K562 (cell line): ENCODE results near the gene TUBA4B. TPM values are rescaled to one million over a fixed set of nuclear protein-coding genes. Genes with fewer than 3 reads are reported as not detected.

Source experiments
- AFF4 ChIP-seq: sonication (generic); formaldehyde crosslinking; IDR thresholded peaks from 2 replicates; pipeline ENCODE4 v1.8.0; 2023; ENCODE audit warnings: mild to moderate bottlenecking, missing genetic modification reagents
- BRF2 ChIP-seq: IDR thresholded peaks from 3 replicates; pipeline ENCODE4 v1.6.1; 2011; ENCODE audit warnings: borderline replicate concordance, mild to moderate bottlenecking; ENCODE audit not compliant: insufficient read length, insufficient read depth
- GABPB2 ChIP-seq: fragments of 250-450 bp; sonication (Bioruptor Pico); conservative IDR thresholded peaks from 2 replicates; pipeline ENCODE4 v1.5.1; 2021; ENCODE audit warnings: mild to moderate bottlenecking
- GATA2 ChIP-seq: sonication (generic); formaldehyde crosslinking; IDR thresholded peaks from 2 replicates; pipeline ENCODE4 v1.4.0; 2020; ENCODE audit warnings: mild to moderate bottlenecking, missing genetic modification reagents
- GTF3C2 ChIP-seq: IDR thresholded peaks from 3 replicates; pipeline ENCODE4 v1.6.1; 2011; ENCODE audit warnings: borderline replicate concordance, mild to moderate bottlenecking, moderate library complexity; ENCODE audit not compliant: insufficient read length; ENCODE audit errors: extremely low read depth
- ID3 ChIP-seq, 2 experiments: fragments of 250-450 bp in 1 of 2; fragments of 450-650 bp in 1 of 2; sonication (Bioruptor Pico) in 1 of 2; IDR thresholded peaks; 2 replicates each; pipeline versions ENCODE4 v1.6.1 to v1.8.0; 2016 to 2021; ENCODE audit warnings: mild to moderate bottlenecking in 2 of 2, moderate library complexity in 2 of 2, missing compliant biosample characterization in 1 of 2, missing genetic modification characterization in 1 of 2
- JUN ChIP-seq, 2 experiments: sonication (generic) in 1 of 2; formaldehyde crosslinking in 1 of 2; IDR thresholded peaks; 2 replicates each; pipeline versions ENCODE4 v1.6.1 to v1.8.0; 2012 to 2022; ENCODE audit warnings: borderline replicate concordance in 2 of 2, mild to moderate bottlenecking in 2 of 2, improper control_type of control experiment in 1 of 2, low read depth in 1 of 2, low read length in 1 of 2, missing genetic modification reagents in 1 of 2
- L3MBTL2 ChIP-seq: fragments of 450-650 bp; IDR thresholded peaks from 2 replicates; pipeline ENCODE4 v1.6.1; 2016; ENCODE audit warnings: mild to moderate bottlenecking, moderate library complexity
- NBN ChIP-seq: fragments of 450-650 bp; IDR thresholded peaks from 2 replicates; pipeline ENCODE4 v1.6.1; 2016; ENCODE audit warnings: low read depth, mild to moderate bottlenecking
- RB1 ChIP-seq: fragments of 450-650 bp; IDR thresholded peaks from 2 replicates; pipeline ENCODE4 v1.6.1; 2017; ENCODE audit warnings: low read depth, mild to moderate bottlenecking
- RBBP5 ChIP-seq: fragments of 200-600 bp; sonication (generic); IDR thresholded peaks from 2 replicates; pipeline ENCODE4 v1.6.1; 2012; ENCODE audit warnings: borderline replicate concordance, mild to moderate bottlenecking, low read length, control low read depth, inconsistent platforms; ENCODE audit not compliant: insufficient read depth, poor library complexity, severe bottlenecking
- SRSF7 ChIP-seq: fragments of 200-400 bp; formaldehyde crosslinking; optimal IDR thresholded peaks from 2 replicates; pipeline ENCODE3; 2017; ENCODE audit warnings: mild to moderate bottlenecking, low read depth, low read length
- ZNF134 ChIP-seq: fragments of 250-450 bp; sonication (Bioruptor Pico); conservative IDR thresholded peaks from 2 replicates; pipeline ENCODE4 v1.4.0; 2020
- ZNF24 ChIP-seq: fragments of 450-650 bp; IDR thresholded peaks from 2 replicates; pipeline ENCODE4 v1.6.1; 2016
- ZNF282 ChIP-seq: sonication (generic); formaldehyde crosslinking; IDR thresholded peaks from 2 replicates; pipeline ENCODE4 v1.8.1; 2023; ENCODE audit warnings: missing genetic modification reagents
- ZNF431 ChIP-seq: sonication (generic); formaldehyde crosslinking; IDR thresholded peaks from 2 replicates; pipeline ENCODE4 v1.8.0; 2022; ENCODE audit warnings: mild to moderate bottlenecking, missing genetic modification reagents
- ZNF778 ChIP-seq: fragments of 450-650 bp; formaldehyde crosslinking; IDR thresholded peaks from 2 replicates; pipeline ENCODE4 v1.4.0; 2020; ENCODE audit warnings: mild to moderate bottlenecking, moderate library complexity
- polyA plus RNA-seq, 8 experiments: library from polyadenylated mRNA; depleted of rRNA in 4 of 8; stranded (reverse) in 5 of 8; unstranded in 3 of 8; fragments of >200 nt; fragmentation: Nextera tagmentation in 2 of 8; fragmentation: Illumina TruSeq in 1 of 8; extraction: Ambion mirVana in 2 of 8; extraction: Trizol in 1 of 8; gene quantifications; 2 replicates each; pipeline versions ENCODE4 v1.2.1 to v1.2.3, GENCODE V29; 2011 to 2014; ENCODE audit warnings: inconsistent platforms in 1 of 8, missing spikeins in 1 of 8
- total RNA-seq, 7 experiments: library from RNA; depleted of rRNA in 6 of 7; stranded (reverse); fragments of >200 nt in 6 of 7; fragmentation: Illumina TruSeq in 2 of 7; extraction: Trizol in 2 of 7; gene quantifications; 2 replicates each; pipeline versions ENCODE4 v1.2.1 to v1.2.3, GENCODE V29; 2011 to 2021; ENCODE audit warnings: low replicate concordance in 1 of 7

Gene TUBA4B
- total and polyA plus RNA-seq, 9 of the 15 experiments (the other 6 are each of a cell fraction or from before 2014, with no cell fraction given) = 0.04 TPM; not detected in 8

GRCh38 chr2:219294356-219295351 lies 41.6 kb downstream of the TUBA4B start (continued):
- 0 out of 2 replicates have a peak, but pooled peaks have one; percentile 55 for TF ChIP-seq AFF4
- no peak for TF ChIP-seq GTF3C2
- 0 out of 2 replicates have a peak, but pooled peaks have one; percentile 27 for TF ChIP-seq ZNF431 (CRISPR knock-in tag)
- no peak for TF ChIP-seq NBN
- no peak for TF ChIP-seq ZNF134 (CRISPR knock-in tag)
- peak; percentile 88 for TF ChIP-seq L3MBTL2
- no peak for TF ChIP-seq ZNF24
- no peak for TF ChIP-seq ID3 (CRISPR knock-in tag; IDR thresholded peaks at IDR 0.05)
- peak; percentile 76 for TF ChIP-seq ID3 (tag; IDR thresholded peaks at IDR 0.05)
- 0 out of 2 replicates have a peak, but pooled peaks have one; percentile 60 for TF ChIP-seq ZNF282
- TF ChIP-seq BRF2 = no peak
- TF ChIP-seq JUN (IDR thresholded peaks at IDR 0.05; ENCODE audit: borderline replicate concordance, low read depth, low read length) = peak; percentile 7; the same call in 1 of the 2 replicates
- no peak for TF ChIP-seq JUN (CRISPR knock-in tag; IDR thresholded peaks at IDR 0.05; ENCODE audit: borderline replicate concordance)
- TF ChIP-seq GABPB2 = no peak
- no peak for TF ChIP-seq GATA2 (CRISPR knock-in tag)
- TF ChIP-seq RB1 = peak; percentile 95
- TF ChIP-seq RBBP5 = peak; percentile 64
- no peak for TF ChIP-seq SRSF7
- no peak for TF ChIP-seq ZNF778 (CRISPR knock-in tag)
